Activated T-helper 2 cell treated with anti-CD3 and anti-CD28 coated beads, Interferon-gamma antibody, Interleukin-2, Interleukin-4, amounts not matched to agents 10 μg/mL and 5 μg/mL and 100 μg/mL, durations not matched to agents 14 hours and 24 hours and 36 hours (primary cell): ENCODE results near the gene USP24. TPM values are rescaled to one million over a fixed set of nuclear protein-coding genes. Genes with fewer than 3 reads are reported as not detected.

Experiments used
- DNase-seq: peaks from one replicate; pipeline ENCODE4 v3.0.0; 2021; ENCODE audit warnings: low spot score
- H3K27ac Mint-ChIP-seq: one replicate; pipeline ENCODE4 v1.8.0; 2021; ENCODE audit warnings: mixed read lengths
- H3K27me3 Mint-ChIP-seq: one replicate; pipeline ENCODE4 v1.8.0; 2021; ENCODE audit warnings: low read depth, mixed read lengths
- H3K36me3 Mint-ChIP-seq: one replicate; pipeline ENCODE4 v1.8.0; 2021; ENCODE audit warnings: low read depth, mixed read lengths
- H3K4me1 Mint-ChIP-seq: one replicate; pipeline ENCODE4 v1.8.0; 2021; ENCODE audit warnings: low read depth, mixed read lengths
- H3K4me3 Mint-ChIP-seq: one replicate; pipeline ENCODE4 v1.8.0; 2021; ENCODE audit warnings: low read depth, mild to moderate bottlenecking, moderate library complexity, mixed read lengths
- H3K9me3 Mint-ChIP-seq: one replicate; pipeline ENCODE4 v1.8.0; 2021; ENCODE audit warnings: mixed read lengths
- intact Hi-C: fragments of 100-400 bp; cut with micrococcal nuclease; formaldehyde crosslinking; loops from one replicate; pipeline ENCODE4 v1.15.1; 2023
- total RNA-seq: library from RNA; stranded (reverse); gene quantifications from 2 replicates; pipeline ENCODE4 v1.2.3, GENCODE V29; 2022

The USP24 gene
- total RNA-seq, 1 donor from 2014 or later, result 42.6 TPM

GRCh38 chr1:55217226-55217986 is 2.2 kb upstream of the USP24 start:
- intact Hi-C loops, result loop anchor here (2.0 to 5.0 kb wide), 3 partner anchors 40 to 145 kb away; no protein-coding TSS in a partner anchor
- no peaks in the 10 kb centered on the region for H3K27me3 Mint-ChIP-seq
- no peaks in the 10 kb centered on the region for H3K9me3 Mint-ChIP-seq
- H3K4me1 Mint-ChIP-seq, result peaks cover 36% of the 10 kb centered on the region
- peak overlapping the region; percentile 15 for H3K4me3 Mint-ChIP-seq
- H3K27ac Mint-ChIP-seq, result peak overlapping the region; percentile 33
- no peak for DNase-seq
- H3K36me3 Mint-ChIP-seq, result peaks cover 17% of the 10 kb centered on the region

GRCh38 chr1:55216096-55216495 is 932 bp upstream of the USP24 start:
- H3K9me3 Mint-ChIP-seq, result no peaks in the 10 kb centered on the region
- peak overlapping the region; percentile 92 for H3K4me3 Mint-ChIP-seq
- H3K4me1 Mint-ChIP-seq, result peaks cover 48% of the 10 kb centered on the region
- H3K27me3 Mint-ChIP-seq, result no peaks in the 10 kb centered on the region
- peaks cover 24% of the 10 kb centered on the region for H3K36me3 Mint-ChIP-seq
- peak overlapping the region; percentile 94 for H3K27ac Mint-ChIP-seq
- DNase-seq, result no peak
- intact Hi-C loops, result loop anchor here (2.0 to 5.0 kb wide), 3 partner anchors 41 to 143 kb away; no protein-coding TSS in a partner anchor

- H3K9me3 Mint-ChIP-seq, result no peaks in the 10 kb centered on the region
- H3K27me3 Mint-ChIP-seq, result no peaks in the 10 kb centered on the region
- peak overlapping the region; percentile 60 for H3K4me3 Mint-ChIP-seq
- intact Hi-C loops, result loop anchor here (5.0 kb wide), 2 partner anchors 42 to 48 kb away; no protein-coding TSS in a partner anchor
- no peak for DNase-seq
- H3K36me3 Mint-ChIP-seq, result peaks cover 24% of the 10 kb centered on the region
- H3K27ac Mint-ChIP-seq, result no peak overlapping the region
- peaks cover 58% of the 10 kb centered on the region for H3K4me1 Mint-ChIP-seq
These were observed 300 bp downstream of the USP24 start for GRCh38 chr1:55214934-55215193.

- peak overlapping the region; percentile 86 for H3K27ac Mint-ChIP-seq
- intact Hi-C loops, result loop anchor here (5.0 kb wide), 1 partner anchor 47 kb away; no protein-coding TSS in a partner anchor
- peaks cover 24% of the 10 kb centered on the region for H3K36me3 Mint-ChIP-seq
- H3K4me1 Mint-ChIP-seq, result peaks cover 63% of the 10 kb centered on the region
- DNase-seq, result peak; percentile 17
- no peaks in the 10 kb centered on the region for H3K27me3 Mint-ChIP-seq
- H3K4me3 Mint-ChIP-seq, result peak overlapping the region; percentile 91
- H3K9me3 Mint-ChIP-seq, result no peaks in the 10 kb centered on the region
These were observed 791 bp downstream of the USP24 start for GRCh38 chr1:55214212-55214933.

GRCh38 chr1:55213885-55214211 is 1.3 kb downstream of the USP24 start:
- intact Hi-C loops, result loop anchor here (2.0 to 5.0 kb wide), 2 partner anchors 47 to 63 kb away; no protein-coding TSS in a partner anchor
- H3K4me1 Mint-ChIP-seq, result peaks cover 66% of the 10 kb centered on the region
- peak overlapping the region; percentile 91 for H3K4me3 Mint-ChIP-seq
- H3K9me3 Mint-ChIP-seq, result no peaks in the 10 kb centered on the region
- no peaks in the 10 kb centered on the region for H3K27me3 Mint-ChIP-seq
- H3K36me3 Mint-ChIP-seq, result peaks cover 28% of the 10 kb centered on the region
- H3K27ac Mint-ChIP-seq, result peak overlapping the region; percentile 86
- no peak for DNase-seq

GRCh38 chr1:55213151-55213884 is 1.8 kb downstream of the USP24 start:
- H3K27me3 Mint-ChIP-seq, result no peaks in the 10 kb centered on the region
- H3K9me3 Mint-ChIP-seq, result no peaks in the 10 kb centered on the region
- H3K4me1 Mint-ChIP-seq, result peaks cover 66% of the 10 kb centered on the region
- peak overlapping the region; percentile 91 for H3K4me3 Mint-ChIP-seq
- no peak for DNase-seq
- peaks cover 28% of the 10 kb centered on the region for H3K36me3 Mint-ChIP-seq
- intact Hi-C loops, result loop anchor here (2.0 to 5.0 kb wide), 2 partner anchors 46 to 63 kb away; no protein-coding TSS in a partner anchor
- H3K27ac Mint-ChIP-seq, result peak overlapping the region; percentile 86

GRCh38 chr1:55212349-55213150 is 2.6 kb downstream of the USP24 start:
- H3K27me3 Mint-ChIP-seq, result no peaks in the 10 kb centered on the region
- intact Hi-C loops, result loop anchor here (2.0 to 5.0 kb wide), 2 partner anchors 45 to 64 kb away; no protein-coding TSS in a partner anchor
- no peak for DNase-seq
- H3K4me3 Mint-ChIP-seq, result peak overlapping the region; percentile 91
- peaks cover 31% of the 10 kb centered on the region for H3K36me3 Mint-ChIP-seq
- H3K4me1 Mint-ChIP-seq, result peaks cover 65% of the 10 kb centered on the region
- no peaks in the 10 kb centered on the region for H3K9me3 Mint-ChIP-seq
- peak overlapping the region; percentile 56 for H3K27ac Mint-ChIP-seq

GRCh38 chr1:55211863-55212262 is 3.3 kb downstream of the USP24 start:
- Mint-ChIP-seq H3K9me3 (no peaks in the 10 kb centered on the region), H3K27me3 (no peaks in the 10 kb centered on the region), H3K36me3 (peaks cover 33% of the 10 kb centered on the region), H3K27ac (peak overlapping the region; percentile 54), H3K4me3 (peak overlapping the region; percentile 91), H3K4me1 (peaks cover 61% of the 10 kb centered on the region)
- intact Hi-C loops, result loop anchor here (2.0 to 5.0 kb wide), 2 partner anchors 45 to 65 kb away; no protein-coding TSS in a partner anchor
- no peak for DNase-seq

- no peak for DNase-seq
- Mint-ChIP-seq H3K4me1 (peaks cover 58% of the 10 kb centered on the region), H3K9me3 (no peaks in the 10 kb centered on the region), H3K36me3 (peaks cover 39% of the 10 kb centered on the region), H3K27me3 (no peaks in the 10 kb centered on the region), H3K27ac (no peak overlapping the region), H3K4me3 (no peak overlapping the region)
- intact Hi-C loops, result loop anchor here (5.0 kb wide), 1 partner anchor 44 kb away; no protein-coding TSS in a partner anchor
These were observed 4.0 kb downstream of the USP24 start for GRCh38 chr1:55210990-55211801.

GRCh38 chr1:55209247-55209646 is 5.9 kb downstream of the USP24 start:
- no peak for DNase-seq
- Mint-ChIP-seq H3K36me3 (peaks cover 42% of the 10 kb centered on the region), H3K9me3 (no peaks in the 10 kb centered on the region), H3K27ac (no peak overlapping the region), H3K4me1 (peaks cover 66% of the 10 kb centered on the region), H3K4me3 (no peak overlapping the region), H3K27me3 (no peaks in the 10 kb centered on the region)
- intact Hi-C loops, result no loop called here

- Mint-ChIP-seq H3K36me3 (peaks cover 34% of the 10 kb centered on the region), H3K4me3 (no peak overlapping the region), H3K9me3 (no peaks in the 10 kb centered on the region), H3K27me3 (no peaks in the 10 kb centered on the region), H3K4me1 (peaks cover 65% of the 10 kb centered on the region), H3K27ac (no peak overlapping the region)
- DNase-seq, result no peak
- intact Hi-C loops, result no loop called here
These were observed 9.0 kb downstream of the USP24 start for GRCh38 chr1:55206210-55206609.
